Measurements from ENCODE around the gene IL1RAPL2. TPM values are rescaled to one million over a fixed set of nuclear protein-coding genes. Genes with fewer than 3 reads are reported as not detected.

The IL1RAPL2 gene
- total RNA-seq, 4 donors from 2014 or later: not detected

- TF ChIP-seq, protein P1, sequence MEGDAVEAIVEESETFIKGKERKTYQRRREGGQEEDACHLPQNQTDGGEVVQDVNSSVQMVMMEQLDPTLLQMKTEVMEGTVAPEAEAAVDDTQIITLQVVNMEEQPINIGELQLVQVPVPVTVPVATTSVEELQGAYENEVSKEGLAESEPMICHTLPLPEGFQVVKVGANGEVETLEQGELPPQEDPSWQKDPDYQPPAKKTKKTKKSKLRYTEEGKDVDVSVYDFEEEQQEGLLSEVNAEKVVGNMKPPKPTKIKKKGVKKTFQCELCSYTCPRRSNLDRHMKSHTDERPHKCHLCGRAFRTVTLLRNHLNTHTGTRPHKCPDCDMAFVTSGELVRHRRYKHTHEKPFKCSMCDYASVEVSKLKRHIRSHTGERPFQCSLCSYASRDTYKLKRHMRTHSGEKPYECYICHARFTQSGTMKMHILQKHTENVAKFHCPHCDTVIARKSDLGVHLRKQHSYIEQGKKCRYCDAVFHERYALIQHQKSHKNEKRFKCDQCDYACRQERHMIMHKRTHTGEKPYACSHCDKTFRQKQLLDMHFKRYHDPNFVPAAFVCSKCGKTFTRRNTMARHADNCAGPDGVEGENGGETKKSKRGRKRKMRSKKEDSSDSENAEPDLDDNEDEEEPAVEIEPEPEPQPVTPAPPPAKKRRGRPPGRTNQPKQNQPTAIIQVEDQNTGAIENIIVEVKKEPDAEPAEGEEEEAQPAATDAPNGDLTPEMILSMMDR (IDR thresholded peaks at IDR 0.05): no peak
- TF ChIP-seq POLR2A (IDR thresholded peaks at IDR 0.05): no peak
- H3K4me1 ChIP-seq: no peaks in the 10 kb centered on the region
- H3K9me3 ChIP-seq: no peaks in the 10 kb centered on the region
- no peak overlapping the region for H3K27ac ChIP-seq
- no peaks in the 10 kb centered on the region for H3K36me3 ChIP-seq
- DNase-seq: no peak
- no peak overlapping the region for H3K4me3 ChIP-seq
- no peaks in the 10 kb centered on the region for H3K27me3 ChIP-seq
Measured at GRCh38 chrX:105754286-105754964, 1188.4 kb downstream of the IL1RAPL2 start.

DNA sequence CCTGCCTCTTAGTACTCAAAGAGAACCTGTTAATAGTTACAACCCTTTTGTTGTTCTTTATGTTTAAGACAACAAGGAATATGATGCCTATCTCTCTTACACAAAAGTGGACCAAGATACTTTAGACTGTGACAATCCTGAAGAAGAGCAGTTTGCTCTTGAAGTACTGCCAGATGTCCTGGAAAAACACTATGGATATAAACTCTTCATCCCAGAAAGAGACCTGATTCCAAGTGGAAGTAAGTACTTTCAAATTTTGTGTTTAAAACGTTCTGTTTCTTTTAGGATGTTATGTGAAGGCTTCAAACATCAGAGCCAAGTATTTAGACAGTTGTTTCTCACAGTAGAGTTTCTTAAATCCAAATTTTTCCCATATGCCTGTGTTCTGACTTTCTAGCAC is 1189.1 kb downstream of the IL1RAPL2 start:
- H3K9me3 ChIP-seq: no peaks in the 10 kb centered on the region
- no peaks in the 10 kb centered on the region for H3K36me3 ChIP-seq
- no peak overlapping the region for H3K27ac ChIP-seq
- DNase-seq: no peak
- no peaks in the 10 kb centered on the region for H3K27me3 ChIP-seq
- TF ChIP-seq POLR2A (IDR thresholded peaks at IDR 0.05): no peak
- TF ChIP-seq, protein P1 (IDR thresholded peaks at IDR 0.05): no peak
- H3K4me3 ChIP-seq: no peak overlapping the region
- no peaks in the 10 kb centered on the region for H3K4me1 ChIP-seq

DNA sequence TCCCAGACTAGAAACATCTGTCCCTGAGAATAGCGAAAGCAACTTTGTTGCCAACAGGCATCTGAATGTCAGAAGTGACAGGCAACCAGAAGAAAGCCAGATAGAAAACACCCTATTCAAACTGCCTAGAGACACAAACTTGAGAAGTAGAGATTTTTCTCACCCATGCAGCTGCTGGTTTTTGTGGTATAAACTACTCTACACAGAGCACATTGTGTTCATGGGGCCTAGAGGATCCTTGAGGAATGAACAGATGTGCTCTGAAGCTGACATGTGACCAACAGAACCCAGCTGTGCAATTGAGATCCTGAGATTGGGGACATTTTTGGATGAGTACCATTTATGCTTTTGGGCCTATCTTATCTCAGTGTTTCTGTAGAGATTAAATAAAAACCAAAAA is 1192.8 kb downstream of the IL1RAPL2 start:
- Histone ChIP-seq H3K4me1 (no peaks in the 10 kb centered on the region), H3K4me3 (no peak overlapping the region), H3K27ac (no peak overlapping the region), H3K36me3 (no peaks in the 10 kb centered on the region), H3K27me3 (no peaks in the 10 kb centered on the region), H3K9me3 (no peaks in the 10 kb centered on the region)
- TF ChIP-seq, protein P1 (IDR thresholded peaks at IDR 0.05): no peak
- no peak for DNase-seq

DNA sequence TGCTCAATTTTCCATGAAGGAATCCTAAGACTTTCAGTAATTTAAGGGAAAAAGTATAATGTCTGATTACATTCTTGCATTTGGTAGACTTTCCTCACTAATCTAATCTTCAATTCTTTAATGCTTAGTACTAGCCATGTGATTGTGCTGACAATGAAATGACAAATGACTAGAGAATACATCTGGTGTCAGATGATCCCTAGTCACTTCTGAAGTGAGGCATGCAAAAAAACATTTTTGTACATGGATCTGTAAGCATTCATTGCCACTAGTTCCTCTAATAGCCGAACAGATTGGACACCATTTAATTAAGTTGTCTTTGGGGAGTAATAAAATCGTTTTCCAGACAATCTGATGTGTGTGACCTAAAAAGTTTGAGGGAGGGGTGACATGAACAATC is 1193.6 kb downstream of the IL1RAPL2 start:
- Histone ChIP-seq H3K36me3 (no peaks in the 10 kb centered on the region), H3K9me3 (no peaks in the 10 kb centered on the region), H3K27ac (no peak overlapping the region), H3K4me1 (no peaks in the 10 kb centered on the region), H3K27me3 (no peaks in the 10 kb centered on the region), H3K4me3 (no peak overlapping the region)
- TF ChIP-seq POLR2A (IDR thresholded peaks at IDR 0.05): no peak
- TF ChIP-seq, protein P1 (IDR thresholded peaks at IDR 0.05): no peak
- DNase-seq: no peak

DNA sequence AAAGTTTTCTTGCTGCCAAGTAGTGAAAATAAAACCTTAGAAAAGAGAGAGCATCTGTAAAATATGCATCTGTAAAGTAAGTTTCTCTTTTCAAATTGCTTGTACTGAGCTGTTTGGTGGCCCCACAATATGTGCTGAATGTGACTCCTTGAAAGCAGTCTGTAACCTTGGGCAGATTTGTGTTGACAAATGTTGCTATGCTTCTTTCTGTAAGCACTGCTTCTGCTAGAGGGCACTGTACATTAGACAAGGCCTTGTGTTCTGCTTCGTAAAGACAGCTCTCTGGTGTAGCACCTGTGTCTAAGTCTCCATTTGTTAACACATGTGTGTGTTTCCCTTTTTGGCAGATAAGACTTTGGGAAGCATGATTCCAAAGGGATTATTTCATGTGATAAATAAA is 1199.7 kb downstream of the IL1RAPL2 start:
- no peaks in the 10 kb centered on the region for H3K4me1 ChIP-seq

More for the DNA sequence above, 1199.7 kb downstream of the IL1RAPL2 start:
- no peaks in the 10 kb centered on the region for H3K27me3 ChIP-seq
- H3K9me3 ChIP-seq: no peaks in the 10 kb centered on the region
- no peak overlapping the region for H3K4me3 ChIP-seq
- H3K36me3 ChIP-seq: no peaks in the 10 kb centered on the region
- H3K27ac ChIP-seq: no peak overlapping the region
- TF ChIP-seq POLR2A (IDR thresholded peaks at IDR 0.05): no peak
- TF ChIP-seq, protein P1 (IDR thresholded peaks at IDR 0.05): no peak
- no peak for DNase-seq
